GM20431 (cell line): ENCODE measurements around the gene SH2D6.
"Not testable (repeated sequence)": the region's sequence is repeated elsewhere in the genome, so short reads cannot be mapped to it uniquely, and the experiment has no call there.

Experiments used
- in situ Hi-C: fragments of 300-500 bp; cut with MseI, MboI; formaldehyde crosslinking; loops from one replicate; pipeline ENCODE4 v1.15.0; 2020; ENCODE audit warnings: low sequenced_read_pairs; ENCODE audit not compliant: unreplicated experiment

SH2D6 gene

DNA sequence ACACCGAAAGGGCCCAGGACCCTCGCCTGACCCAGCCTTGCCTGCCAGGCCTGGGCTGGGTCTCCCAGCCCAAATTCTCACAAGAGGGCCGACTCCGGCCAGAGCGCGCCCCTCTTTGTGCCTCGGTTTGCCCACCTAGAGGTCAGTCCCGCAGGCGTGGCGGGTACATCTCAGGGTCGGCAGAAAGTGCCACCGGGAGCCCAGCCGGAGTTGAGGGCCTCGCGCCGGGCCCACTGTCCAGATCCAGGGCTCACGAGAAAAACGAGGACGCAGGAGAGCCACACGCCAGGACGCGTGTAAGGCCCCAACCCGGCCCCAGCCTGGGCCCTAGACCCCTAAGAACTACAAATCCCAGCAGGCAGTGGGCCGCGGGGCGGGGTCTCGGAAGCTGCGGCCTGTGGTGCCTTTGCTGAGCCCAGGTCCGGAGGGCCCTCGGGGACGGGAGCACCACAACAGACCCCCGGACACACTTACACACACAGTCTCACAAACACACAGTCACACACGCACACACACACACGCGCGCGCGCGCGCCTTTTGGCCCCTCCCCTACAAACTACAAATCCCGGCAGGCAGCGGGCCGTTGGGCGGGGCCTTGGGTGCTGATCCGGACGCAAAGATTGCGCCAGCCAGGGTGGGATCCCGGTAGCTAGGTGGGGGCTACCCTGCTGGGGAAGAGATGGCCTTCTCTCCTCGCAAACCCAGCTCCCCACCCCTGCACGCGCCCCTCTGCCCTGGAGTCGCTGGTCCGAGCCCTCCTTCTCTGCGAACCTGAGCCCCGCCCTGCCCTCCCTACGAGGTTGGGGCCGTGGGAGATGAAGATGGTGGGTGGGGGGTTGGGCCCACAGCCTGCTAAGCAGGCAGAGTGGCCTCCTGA lies at the start of gene SH2D6:
Gene SH2D6, plus strand, starts transcription at position 583 of the 877 bp plus-strand sequence. CDS start 10,752 bp downstream, outside the sequence.
- in situ Hi-C loops, result no loop called here

DNA sequence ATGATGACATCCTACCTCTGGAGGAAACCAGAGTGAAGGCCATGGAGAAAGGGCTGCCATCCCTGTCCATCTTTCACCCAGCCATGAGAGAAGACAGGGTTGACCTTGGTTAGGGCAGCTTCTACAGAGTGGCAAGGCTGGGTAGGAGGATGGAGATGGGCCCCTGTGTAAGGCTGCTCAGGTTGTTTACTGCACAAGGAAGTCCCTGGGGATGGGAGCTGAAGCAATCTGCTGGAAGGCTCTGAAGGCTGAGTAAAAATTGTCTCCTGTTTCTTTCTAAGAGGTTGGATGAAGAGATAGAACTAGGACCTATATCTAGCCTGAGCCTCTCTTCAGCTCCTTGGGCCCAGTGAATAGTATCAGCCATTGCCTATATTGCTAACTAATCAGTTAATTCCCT lies 49.6 kb upstream of the SH2D6 start:
- in situ Hi-C loops, result no loop called here

DNA sequence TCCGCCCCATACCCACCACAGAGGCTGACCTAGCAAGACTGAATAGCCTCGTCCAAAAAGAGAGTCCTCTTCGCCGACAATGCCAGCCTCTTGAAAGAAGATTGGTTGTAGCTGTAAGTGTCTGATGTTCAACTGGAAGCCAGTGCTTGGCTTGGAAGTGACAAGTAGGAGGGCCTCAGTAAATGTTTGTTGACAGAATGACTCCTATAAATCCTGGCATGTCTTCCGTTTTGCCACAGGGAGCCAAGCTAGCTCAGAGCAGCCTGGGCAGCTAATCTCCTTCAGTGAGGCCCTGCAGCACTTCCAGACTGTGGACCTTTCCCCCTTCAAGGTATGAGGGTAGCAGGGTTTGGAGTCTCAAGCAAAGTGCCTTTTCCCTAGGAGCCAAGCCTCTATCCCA lies 49.0 kb upstream of the SH2D6 start:
- in situ Hi-C loops, result no loop called here

DNA sequence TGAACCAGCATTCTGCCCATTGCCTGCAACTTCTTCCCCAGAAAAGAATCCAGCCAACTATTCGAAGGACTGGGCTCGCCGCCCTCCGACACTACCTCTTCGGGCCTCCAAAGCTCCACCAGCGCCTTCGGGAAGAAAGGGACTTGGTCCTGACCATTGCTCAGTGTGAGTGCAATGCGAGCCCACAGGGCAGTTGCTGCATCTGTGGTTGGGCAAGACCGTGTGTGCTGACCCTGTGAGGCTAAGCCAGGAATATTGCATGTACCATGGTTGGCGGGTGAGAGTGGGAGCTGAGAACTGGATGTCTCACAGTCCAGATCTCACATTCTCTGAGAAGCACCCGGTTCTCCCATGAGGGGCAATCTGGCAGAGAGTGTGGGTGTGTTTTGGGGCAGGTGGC lies 47.5 kb upstream of the SH2D6 start:
- in situ Hi-C loops, result no loop called here

DNA sequence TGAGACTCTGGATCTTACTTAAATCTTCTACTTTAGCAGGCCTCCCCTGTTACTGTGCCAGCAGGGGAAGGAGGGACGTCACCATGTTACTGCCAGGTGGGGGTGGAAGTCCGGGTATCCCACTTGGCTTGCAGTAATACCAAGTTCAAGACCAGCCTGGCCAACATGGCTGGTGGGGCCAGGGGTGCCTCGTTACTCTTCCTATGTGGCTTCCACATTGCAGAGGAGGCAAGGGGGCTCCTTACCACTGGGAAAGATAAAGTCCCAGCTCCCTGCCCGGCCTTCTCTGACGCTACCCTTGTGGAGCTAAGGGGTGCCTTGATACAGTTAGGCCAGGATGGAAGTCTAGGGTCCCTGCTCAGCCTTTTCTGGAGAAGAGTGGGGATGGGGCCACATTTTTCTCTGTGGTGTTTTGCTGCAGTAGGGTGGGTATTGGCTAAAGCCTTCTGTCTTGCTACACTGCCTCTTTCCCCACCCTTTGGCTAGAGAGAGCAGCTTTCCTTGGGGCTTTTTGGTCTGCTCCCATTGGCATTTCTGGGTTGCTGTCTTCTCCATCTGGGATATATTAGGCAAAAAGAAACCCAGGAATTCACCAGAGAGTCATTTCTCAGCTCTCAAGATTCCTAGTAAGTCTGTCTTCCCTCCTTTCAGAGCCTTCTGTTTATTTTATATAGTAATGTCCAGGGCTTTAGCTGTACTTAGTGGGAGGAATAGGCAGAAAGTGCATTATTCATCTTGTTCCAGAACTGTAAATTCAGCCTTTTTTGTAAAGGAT lies 42.0 kb upstream of the SH2D6 start:
- in situ Hi-C loops, result no loop called here

DNA sequence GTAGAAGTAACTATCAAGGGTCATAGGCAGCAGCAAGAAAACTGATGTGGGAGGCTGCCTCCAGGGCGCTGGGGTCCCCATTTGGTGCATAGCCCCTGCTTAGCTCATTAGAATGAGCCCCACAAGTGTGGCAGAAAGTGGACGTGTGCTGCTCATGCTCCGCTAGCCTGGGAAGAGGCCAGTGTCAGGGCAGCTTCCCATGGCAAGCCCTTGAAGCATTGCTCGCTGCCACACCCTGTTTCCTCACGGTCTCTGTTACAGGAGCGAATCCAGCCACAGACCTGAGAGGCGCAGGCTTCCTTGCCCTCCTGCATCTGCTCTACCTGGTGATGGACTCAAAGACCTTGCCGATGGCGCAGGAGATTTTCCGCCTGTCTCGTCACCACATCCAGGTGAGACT lies 41.4 kb upstream of the SH2D6 start:
- in situ Hi-C loops, result no loop called here

DNA sequence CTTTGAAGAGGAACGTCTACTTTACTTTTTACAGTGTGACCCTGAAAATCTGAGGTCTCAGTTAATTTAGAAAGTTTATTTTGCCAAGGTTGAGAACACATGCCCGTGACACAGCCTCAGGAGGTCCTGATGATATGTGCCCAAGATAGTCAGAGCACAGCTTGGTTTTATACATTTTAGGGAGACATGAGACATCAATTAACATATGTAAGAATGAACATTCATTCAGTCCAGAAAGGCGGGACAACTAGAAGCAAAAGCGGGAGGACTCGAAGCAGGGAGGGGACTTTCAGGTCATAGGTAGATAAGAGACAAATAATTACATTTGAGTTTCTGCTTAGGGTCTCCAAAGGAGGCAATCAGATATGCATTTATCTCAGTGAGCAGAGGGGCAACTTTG lies 40.3 kb upstream of the SH2D6 start:
- in situ Hi-C loops, result no loop called here

DNA sequence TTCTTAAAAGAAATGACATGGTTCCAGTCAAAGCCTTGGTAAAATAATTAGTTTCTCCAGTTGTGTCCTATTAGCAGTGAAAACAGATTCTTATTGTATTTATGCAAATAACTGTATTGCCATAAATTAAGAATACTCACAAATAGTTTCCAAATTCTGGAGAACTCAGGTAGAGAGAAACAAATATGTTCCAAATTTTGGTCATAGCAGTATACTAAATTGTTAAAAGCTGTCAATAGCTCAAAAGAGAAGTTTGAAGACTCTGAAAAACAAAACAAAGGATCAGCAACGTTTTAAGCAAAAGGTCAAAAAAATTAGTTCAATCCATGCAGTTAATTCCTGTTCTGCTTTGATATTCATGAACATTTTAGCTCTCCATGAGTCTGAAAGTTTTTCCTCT lies 38.5 kb upstream of the SH2D6 start:
- in situ Hi-C loops, result no loop called here

DNA sequence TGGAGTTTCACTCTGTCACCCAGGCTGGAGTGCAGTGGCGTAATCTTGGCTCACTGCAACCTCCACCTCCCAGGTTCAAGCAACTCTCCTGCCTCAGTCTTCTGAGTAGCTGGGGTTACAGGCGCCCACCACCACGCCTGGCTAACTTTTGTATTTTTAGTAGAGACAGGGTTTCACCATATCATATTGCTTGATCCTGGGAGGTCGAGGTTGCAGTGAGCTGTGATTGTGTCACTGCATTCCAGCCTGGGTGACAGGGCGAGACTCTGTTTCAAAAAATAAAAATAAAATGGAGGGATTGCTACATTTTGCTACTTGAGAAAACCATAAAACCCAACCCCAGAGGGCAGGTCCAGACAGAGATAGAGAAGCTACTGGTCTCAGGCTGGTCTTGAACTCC lies 35.4 kb upstream of the SH2D6 start:
- in situ Hi-C loops, result not testable (repeated sequence)

DNA sequence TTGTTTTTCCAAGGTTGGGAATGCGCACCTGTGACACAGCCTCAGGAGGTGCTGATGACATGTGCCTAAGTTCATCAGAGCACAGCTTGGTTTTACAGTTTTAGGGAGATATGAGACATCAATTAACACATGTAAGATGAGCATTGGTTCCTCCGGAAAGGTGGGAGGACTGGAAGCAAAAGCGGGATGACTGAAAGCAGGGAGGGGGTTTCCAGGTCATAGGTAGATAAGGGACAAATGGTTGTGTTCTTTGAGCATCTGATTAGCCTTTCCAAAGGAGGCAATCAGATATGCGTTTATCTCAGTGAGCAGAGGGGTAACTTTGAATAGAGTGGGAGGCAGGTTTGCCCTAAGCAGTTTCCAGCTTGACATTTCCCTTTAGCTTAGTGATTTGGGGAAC lies 34.7 kb upstream of the SH2D6 start:
- in situ Hi-C loops, result no loop called here

DNA sequence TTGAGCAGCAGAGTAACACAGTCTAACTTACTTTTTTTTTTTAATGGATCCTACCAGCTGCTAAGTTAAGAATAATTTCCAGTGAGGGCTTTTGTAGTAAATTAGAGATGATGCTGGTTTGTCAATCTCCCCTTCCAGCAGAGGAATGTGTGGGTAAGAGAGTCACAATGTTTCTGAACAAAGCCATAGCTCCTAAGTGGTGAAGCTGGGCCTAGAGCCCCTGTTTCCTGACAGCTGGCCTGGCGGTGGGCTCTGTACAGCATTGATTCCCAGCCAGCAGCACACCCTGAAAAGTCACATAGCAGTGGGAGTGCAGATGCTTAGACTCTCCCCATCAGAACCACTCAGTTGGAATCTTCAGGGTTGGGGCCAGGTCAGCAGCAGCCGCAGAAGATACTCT lies 32.8 kb upstream of the SH2D6 start:
- in situ Hi-C loops, result no loop called here

DNA sequence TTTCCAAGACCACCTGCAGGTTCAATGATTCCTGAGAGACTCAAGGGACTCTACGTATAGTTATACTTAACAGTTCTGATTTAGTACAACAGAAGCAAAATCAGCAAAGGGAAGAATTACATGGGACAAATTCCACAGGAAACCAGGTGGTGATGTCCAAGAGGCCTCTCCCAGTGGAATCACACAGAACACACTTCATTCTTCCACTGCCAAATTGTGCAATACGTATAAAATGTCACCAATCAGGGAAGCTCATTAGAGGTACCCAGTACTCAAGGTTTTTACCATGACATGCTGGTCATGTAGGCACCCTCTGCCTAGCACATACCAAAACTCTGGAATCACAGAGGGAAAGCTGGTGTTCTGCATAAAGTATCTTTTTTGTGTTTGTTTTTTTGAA lies 30.8 kb upstream of the SH2D6 start:
- in situ Hi-C loops, result no loop called here

DNA sequence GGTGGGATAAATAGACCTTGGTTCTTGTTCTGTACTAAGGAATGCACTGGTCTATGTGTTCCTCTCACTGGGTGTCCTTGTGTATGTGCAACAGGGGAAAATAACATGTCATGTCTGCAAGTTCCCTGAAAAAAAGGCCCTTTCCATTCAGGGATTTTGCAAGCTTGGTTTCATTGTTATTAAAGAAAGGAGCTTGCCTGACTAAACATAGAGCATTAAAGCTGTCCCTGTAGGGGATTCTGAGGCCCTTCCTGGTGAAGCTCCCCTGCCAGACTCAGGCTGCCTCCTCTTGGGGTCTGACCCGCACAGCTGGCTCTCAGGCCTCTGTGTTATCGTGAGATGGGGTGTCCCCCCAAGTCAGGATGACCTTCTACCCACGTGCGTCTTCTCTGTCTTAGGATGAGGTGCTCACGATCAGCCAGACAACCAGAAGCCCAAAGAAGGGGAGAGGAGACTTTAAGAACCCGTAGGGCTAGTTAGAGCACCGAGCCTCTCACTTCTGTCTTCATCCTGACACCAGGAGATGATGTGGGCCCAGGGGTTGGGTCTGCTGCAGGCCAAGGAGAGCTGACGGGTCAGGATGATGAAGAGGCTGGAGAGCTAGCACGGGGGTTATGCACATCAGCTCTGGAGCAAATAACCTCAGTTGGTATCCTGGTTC lies 29.5 kb upstream of the SH2D6 start:
- in situ Hi-C loops, result no loop called here

DNA sequence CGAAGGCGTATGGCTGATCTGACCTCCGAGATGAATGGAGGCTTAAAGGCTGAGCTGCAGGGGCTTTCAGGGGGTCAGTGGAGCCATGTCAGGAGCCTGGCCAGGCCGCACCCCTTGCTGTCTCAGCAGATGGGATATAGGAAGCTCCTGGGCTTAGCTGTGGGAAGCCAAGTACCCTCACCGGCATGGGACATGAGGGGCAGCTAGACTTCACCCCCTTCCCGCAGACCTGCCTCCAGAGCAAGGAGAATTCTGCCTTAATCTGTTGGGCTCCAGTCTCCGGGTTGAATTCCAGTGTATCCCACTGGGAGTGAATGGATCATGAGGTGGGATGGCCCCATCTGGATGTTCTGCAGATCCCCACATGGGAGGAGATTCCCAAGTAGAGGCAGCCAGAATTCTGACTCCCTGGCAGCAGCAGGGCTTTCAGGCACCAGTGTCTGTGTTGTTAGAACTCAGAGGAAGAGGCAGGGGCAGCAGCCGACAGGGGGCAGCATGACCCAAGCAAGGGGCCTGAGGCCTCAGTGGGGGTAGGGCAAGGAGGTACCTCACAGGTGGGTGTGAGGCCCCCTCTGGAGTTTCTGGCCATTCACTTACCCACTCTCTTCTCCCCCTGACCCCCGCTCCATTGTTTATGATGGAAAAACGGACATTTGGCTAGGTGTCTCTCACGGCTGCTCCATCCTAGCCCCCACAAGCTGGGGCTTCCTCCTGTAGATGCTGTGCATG lies 27.4 kb upstream of the SH2D6 start:
- in situ Hi-C loops, result no loop called here

DNA sequence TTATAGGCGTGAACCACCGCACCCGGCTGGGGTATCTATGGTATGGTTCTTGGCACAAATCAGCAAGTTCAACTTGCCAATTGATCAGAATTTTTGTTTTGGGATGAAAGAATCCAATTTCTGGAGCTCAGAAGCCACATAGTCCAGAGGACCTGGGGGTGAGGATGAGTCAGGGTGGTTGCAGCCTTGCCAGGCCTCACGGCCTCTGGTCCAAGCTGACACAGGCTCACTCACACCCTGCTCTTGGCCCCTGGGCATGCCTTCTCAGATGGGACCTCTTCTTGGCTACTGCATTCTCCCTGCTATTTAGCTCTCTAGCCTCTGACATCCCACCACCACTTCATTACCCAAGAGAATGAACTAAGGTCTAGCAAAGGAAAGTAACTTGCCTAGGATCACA lies 24.7 kb upstream of the SH2D6 start:
- in situ Hi-C loops, result no loop called here

DNA sequence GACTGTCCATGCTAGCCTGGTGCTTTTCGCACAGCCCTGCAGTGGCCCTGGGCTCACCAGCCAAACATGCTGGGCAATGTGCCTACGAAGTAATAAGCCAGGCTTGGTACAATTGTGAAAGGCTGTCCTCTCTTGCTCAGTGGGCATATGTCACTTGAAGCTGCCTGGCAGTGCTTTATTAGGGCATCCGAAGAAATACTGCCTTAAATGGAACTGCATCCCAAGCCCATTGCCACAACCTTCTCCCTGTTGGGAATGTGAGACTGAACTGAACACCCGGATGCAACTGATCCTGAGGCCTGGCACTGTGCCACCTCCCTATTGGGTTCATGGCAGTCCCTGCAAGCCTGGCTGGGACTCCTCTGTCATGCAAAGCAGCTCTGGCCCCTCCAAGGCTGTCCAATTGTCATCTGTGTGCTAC lies 24.2 kb upstream of the SH2D6 start:
- in situ Hi-C loops, result no loop called here

DNA sequence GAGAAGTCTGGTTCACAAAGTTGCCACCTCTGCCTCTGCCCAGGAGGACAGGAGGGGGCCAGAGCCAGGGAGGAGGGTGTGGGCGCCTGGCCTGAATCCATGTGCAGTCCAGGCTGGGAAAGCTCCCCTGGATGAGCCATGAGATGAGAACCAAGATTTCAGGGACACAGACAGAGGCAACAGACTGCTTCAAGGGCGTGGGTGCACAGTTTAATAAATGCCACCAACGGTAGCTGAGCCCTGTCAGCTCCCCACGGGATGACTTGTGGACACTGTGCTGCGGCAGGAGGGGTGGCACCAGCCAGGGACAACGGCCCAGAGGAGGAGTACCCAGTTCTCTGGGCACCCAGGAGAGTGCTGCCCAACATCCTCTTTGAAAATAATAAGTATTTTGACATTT lies 23.5 kb upstream of the SH2D6 start:
- in situ Hi-C loops, result no loop called here

DNA sequence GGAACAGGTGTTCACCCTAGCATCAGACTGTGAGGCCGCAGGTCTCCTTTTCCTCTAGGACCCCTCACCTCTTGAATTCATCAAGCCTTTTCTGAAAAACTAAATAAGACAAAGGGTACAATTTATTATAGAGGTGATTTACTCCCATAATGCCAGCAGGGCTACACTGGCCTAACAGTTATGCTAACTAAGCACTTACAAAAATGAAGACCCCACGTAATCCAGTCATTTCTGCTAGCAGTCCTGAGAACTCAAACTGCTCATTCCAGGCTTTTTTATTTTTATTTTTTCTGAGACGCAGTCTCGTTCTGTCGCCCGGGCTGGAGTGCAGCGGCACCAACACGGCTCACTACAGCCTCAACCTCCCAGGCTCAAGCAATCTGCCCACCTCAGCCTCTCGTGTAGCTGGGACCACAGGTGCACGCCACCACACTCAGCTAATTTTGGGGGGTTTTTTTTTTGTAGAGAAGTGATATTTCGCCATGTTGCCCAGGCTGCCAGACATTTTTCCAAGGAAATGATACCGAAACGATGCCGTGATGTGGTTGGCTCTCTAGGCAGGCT lies 22.5 kb upstream of the SH2D6 start:
- in situ Hi-C loops, result no loop called here

DNA sequence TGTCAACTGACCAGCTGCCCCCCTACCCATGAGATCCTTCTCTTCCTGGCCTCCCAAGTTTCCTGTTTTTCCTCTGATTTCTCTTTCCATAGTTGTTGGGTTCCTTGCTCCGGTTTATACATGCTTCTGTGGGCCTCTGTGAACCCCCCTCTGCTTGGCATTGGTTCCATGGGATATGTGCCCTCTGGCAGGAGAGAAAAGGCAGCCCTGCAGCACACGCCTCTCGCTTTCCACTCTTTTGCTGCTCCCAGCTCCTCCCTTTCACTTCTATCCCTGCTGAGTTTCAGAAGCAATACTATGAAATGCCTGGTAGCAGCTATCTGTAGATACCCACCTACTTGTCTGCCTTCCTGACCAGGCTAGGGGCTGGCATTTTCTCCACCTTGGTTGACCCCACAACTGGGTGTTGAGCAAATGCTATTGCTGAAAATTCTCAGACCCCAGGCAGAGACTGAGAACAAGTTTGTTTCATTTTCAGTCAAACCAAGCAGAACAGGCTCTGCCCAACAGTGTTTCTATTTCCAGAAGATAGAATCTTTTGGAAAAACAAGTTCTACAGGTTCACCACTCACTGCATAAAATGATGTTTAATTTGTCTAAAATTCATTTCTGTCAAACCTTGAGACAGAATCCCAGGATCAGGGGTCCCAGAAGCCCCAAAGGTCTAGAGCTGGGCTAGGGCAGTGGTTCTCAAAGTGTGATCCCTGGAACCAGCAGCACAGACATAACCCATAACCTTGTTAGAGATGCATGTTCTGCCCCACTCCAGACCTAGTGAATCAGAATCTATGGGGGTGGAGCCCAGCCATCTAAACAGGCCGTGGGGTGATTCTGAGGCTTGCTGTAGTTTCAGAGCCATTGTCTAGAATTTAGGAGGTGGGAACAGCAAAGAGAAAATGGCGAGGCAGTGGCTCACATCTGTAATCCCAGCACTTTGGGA lies 21.7 kb upstream of the SH2D6 start:
- in situ Hi-C loops, result no loop called here
